Measurements from ENCODE around the gene ADGRG4. TPM values are rescaled to one million over a fixed set of nuclear protein-coding genes. Genes with fewer than 3 reads are reported as not detected.
"Not testable (repeated sequence)": the region's sequence is repeated elsewhere in the genome, so short reads cannot be mapped to it uniquely, and the experiment has no call there.

ADGRG4 gene, protein sequence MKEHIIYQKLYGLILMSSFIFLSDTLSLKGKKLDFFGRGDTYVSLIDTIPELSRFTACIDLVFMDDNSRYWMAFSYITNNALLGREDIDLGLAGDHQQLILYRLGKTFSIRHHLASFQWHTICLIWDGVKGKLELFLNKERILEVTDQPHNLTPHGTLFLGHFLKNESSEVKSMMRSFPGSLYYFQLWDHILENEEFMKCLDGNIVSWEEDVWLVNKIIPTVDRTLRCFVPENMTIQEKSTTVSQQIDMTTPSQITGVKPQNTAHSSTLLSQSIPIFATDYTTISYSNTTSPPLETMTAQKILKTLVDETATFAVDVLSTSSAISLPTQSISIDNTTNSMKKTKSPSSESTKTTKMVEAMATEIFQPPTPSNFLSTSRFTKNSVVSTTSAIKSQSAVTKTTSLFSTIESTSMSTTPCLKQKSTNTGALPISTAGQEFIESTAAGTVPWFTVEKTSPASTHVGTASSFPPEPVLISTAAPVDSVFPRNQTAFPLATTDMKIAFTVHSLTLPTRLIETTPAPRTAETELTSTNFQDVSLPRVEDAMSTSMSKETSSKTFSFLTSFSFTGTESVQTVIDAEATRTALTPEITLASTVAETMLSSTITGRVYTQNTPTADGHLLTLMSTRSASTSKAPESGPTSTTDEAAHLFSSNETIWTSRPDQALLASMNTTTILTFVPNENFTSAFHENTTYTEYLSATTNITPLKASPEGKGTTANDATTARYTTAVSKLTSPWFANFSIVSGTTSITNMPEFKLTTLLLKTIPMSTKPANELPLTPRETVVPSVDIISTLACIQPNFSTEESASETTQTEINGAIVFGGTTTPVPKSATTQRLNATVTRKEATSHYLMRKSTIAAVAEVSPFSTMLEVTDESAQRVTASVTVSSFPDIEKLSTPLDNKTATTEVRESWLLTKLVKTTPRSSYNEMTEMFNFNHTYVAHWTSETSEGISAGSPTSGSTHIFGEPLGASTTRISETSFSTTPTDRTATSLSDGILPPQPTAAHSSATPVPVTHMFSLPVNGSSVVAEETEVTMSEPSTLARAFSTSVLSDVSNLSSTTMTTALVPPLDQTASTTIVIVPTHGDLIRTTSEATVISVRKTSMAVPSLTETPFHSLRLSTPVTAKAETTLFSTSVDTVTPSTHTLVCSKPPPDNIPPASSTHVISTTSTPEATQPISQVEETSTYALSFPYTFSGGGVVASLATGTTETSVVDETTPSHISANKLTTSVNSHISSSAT (N-terminal part only)
- total RNA-seq (not detected), total RNA-seq (0 to 0.14 (median 0) reads per million in 172 experiments)
- polyA plus RNA-seq (2013, experiment 1 of 2): not detected
- under 0.01 TPM for polyA plus RNA-seq (2013, experiment 2 of 2)

GRCh38 chrX:136300721-136301120 lies at the start of gene ADGRG4:
TSS of gene ADGRG4 (plus strand) at chrX:136300963. CDS start at chrX:136308778, 7,815 bp downstream.
- H3K27me3 Mint-ChIP-seq; H3K36me3 ChIP-seq (ENCODE audit: insufficient read depth, low read length); H3K4me1 Mint-ChIP-seq (ENCODE audit: low read depth); H3K4me3 ChIP-seq (ENCODE audit: low read length); POLR2A ChIA-PET; H3K27ac ChIP-seq (ENCODE audit: low read depth in 1 of 2, low read length in 2 of 2); H3K4me1 ChIP-seq (ENCODE audit: insufficient read depth, low read length); DNase-seq; ATAC-seq (ENCODE audit: poor library complexity); CTCF ChIA-PET; H3K4me3 Mint-ChIP-seq; H3K27me3 ChIP-seq (ENCODE audit: control insufficient read depth in 1 of 2, insufficient read depth in 2 of 2, low read length in 2 of 2); intact Hi-C loops (cut with DNase I, micrococcal nuclease); H3K9me3 ChIP-seq (ENCODE audit: control insufficient read depth in 1 of 2, insufficient read depth in 1 of 2, low read length in 2 of 2); H3K36me3 Mint-ChIP-seq (ENCODE audit: low read depth); H3K9me3 Mint-ChIP-seq; H3K27ac Mint-ChIP-seq: not testable (repeated sequence)

- DNase-seq (peak; percentile 40 to 89 (median 61)), ATAC-seq (ENCODE audit: poor library complexity) (peak; percentile 88)
- ChIA-PET POLR2A (no interaction called here), CTCF (no interaction called here)
- peaks cover 8% of the 10 kb centered on the region for H3K4me1 ChIP-seq (ENCODE audit: insufficient read depth, low read length)
- Mint-ChIP-seq H3K4me3 (peak within 1 kb of the TSS; percentile 95), H3K9me3 (no peaks in the 10 kb centered on the region), H3K4me1 (ENCODE audit: low read depth) (peaks cover 9% of the 10 kb centered on the region), H3K27me3 (no peaks in the 10 kb centered on the region), H3K36me3 (ENCODE audit: low read depth) (peaks cover 5% of the 10 kb centered on the region), H3K27ac (peak within 1 kb of the TSS; percentile 84)
- peak within 1 kb of the TSS in 1 of 2 donors; percentile 29 for H3K27ac ChIP-seq (ENCODE audit: low read depth in 1 of 2, low read length in 2 of 2)
- TF ChIP-seq CTCF (IDR thresholded peaks at IDR 0.05): no peak
- H3K9me3 ChIP-seq (ENCODE audit: control insufficient read depth in 1 of 2, insufficient read depth in 1 of 2, low read length in 2 of 2): no peaks in the 10 kb centered on the region
- H3K36me3 ChIP-seq (ENCODE audit: insufficient read depth, low read length): no peaks in the 10 kb centered on the region
- no peaks in the 10 kb centered on the region for H3K27me3 ChIP-seq (ENCODE audit: control insufficient read depth in 1 of 2, insufficient read depth in 2 of 2, low read length in 2 of 2)
- H3K4me3 ChIP-seq (ENCODE audit: low read length): peak within 1 kb of the TSS; percentile 58
- intact Hi-C loops (cut with DNase I, micrococcal nuclease): loop anchor here in 1 of 2 experiments (10.0 kb wide), 1 partner anchor 243 kb away; the partner anchor contains the start of gene HTATSF1
Observed at GRCh38 chrX:136251041-136251991, 49.4 kb upstream of the ADGRG4 start, which contains the start of gene MAP7D3. TSS of gene MAP7D3 (minus strand) at chrX:136251400. CDS start at chrX:136251358, 42 bp downstream.

GRCh38 chrX:136255541-136255940 lies 45.2 kb upstream of the ADGRG4 start:
- H3K4me1 ChIP-seq (ENCODE audit: insufficient read depth, low read length): peaks cover 13% of the 10 kb centered on the region
- no peak overlapping the region for H3K4me3 ChIP-seq (ENCODE audit: low read length)
- ChIA-PET CTCF (interaction anchor here (1.4 kb wide), 1 partner anchor 13 kb away, joined by 4 read pairs; no protein-coding TSS in a partner anchor), POLR2A (no interaction called here)
- intact Hi-C loops (cut with DNase I, micrococcal nuclease): loop anchor here in 1 of 2 experiments (10.0 kb wide), 1 partner anchor 239 kb away; the partner anchor contains the start of gene HTATSF1
- no peaks in the 10 kb centered on the region for H3K27me3 ChIP-seq (ENCODE audit: control insufficient read depth in 1 of 2, insufficient read depth in 2 of 2, low read length in 2 of 2)
- H3K36me3 ChIP-seq (ENCODE audit: insufficient read depth, low read length): no peaks in the 10 kb centered on the region
- DNase-seq (no peak), ATAC-seq (ENCODE audit: poor library complexity) (no peak)
- peaks cover 5% of the 10 kb centered on the region for H3K36me3 Mint-ChIP-seq (ENCODE audit: low read depth)
- TF ChIP-seq CTCF (IDR thresholded peaks at IDR 0.05): no peak
- H3K4me1 Mint-ChIP-seq (ENCODE audit: low read depth): peaks cover 14% of the 10 kb centered on the region
- no peak overlapping the region for H3K4me3 Mint-ChIP-seq
- H3K9me3 ChIP-seq (ENCODE audit: control insufficient read depth in 1 of 2, insufficient read depth in 1 of 2, low read length in 2 of 2): no peaks in the 10 kb centered on the region
- no peak overlapping the region for H3K27ac Mint-ChIP-seq
- no peak overlapping the region for H3K27ac ChIP-seq (ENCODE audit: low read depth in 1 of 2, low read length in 2 of 2)
- no peaks in the 10 kb centered on the region for H3K27me3 Mint-ChIP-seq
- H3K9me3 Mint-ChIP-seq: no peaks in the 10 kb centered on the region

Measured in CD4-positive, alpha-beta T cell (primary cell).